Calu3 (cell line): ENCODE measurements around the gene CTNNA2. TPM values are rescaled to one million over a fixed set of nuclear protein-coding genes. Genes with fewer than 3 reads are reported as not detected.

Experiments
- BruUV-seq: library from RNA; stranded (reverse); fragments of 400-500 nt; replicated peaks from 2 replicates; lab custom pipeline; 2021; lab: Mats Ljungman, UMichigan
- CTCF ChIA-PET: fragments of 300-600 bp; sonication (Branson Sonifier 250); formaldehyde crosslinking; loops from one replicate; lab custom pipeline; 2022; ENCODE audit warnings: antibody characterized with exemption; lab: Charles Lee
- DNase-seq: peaks from one replicate; pipeline ENCODE4 v3.0.0; 2022
- H3K27ac Mint-ChIP-seq: one replicate; pipeline ENCODE4 v1.8.0; 2022; ENCODE audit warnings: mixed read lengths; ENCODE audit not compliant: unreplicated experiment
- H3K27me3 Mint-ChIP-seq: one replicate; pipeline ENCODE4 v1.8.0; 2022; ENCODE audit warnings: mixed read lengths; ENCODE audit not compliant: unreplicated experiment
- H3K36me3 Mint-ChIP-seq: one replicate; pipeline ENCODE4 v1.8.0; 2022; ENCODE audit warnings: mild to moderate bottlenecking, moderate library complexity, mixed read lengths; ENCODE audit not compliant: insufficient read depth, unreplicated experiment
- H3K4me1 Mint-ChIP-seq: one replicate; pipeline ENCODE4 v1.8.0; 2022; ENCODE audit warnings: mild to moderate bottlenecking, low read depth, mixed read lengths; ENCODE audit not compliant: unreplicated experiment
- H3K4me3 Mint-ChIP-seq: one replicate; pipeline ENCODE4 v1.8.0; 2022; ENCODE audit warnings: mild to moderate bottlenecking, low read depth, moderate library complexity, mixed read lengths; ENCODE audit not compliant: unreplicated experiment
- H3K9me3 Mint-ChIP-seq: one replicate; pipeline ENCODE4 v1.8.0; 2022; ENCODE audit warnings: low read depth, mixed read lengths; ENCODE audit not compliant: unreplicated experiment
- CTCF ChIP-seq: fragments of 200-600 bp; IDR thresholded peaks from one replicate; pipeline ENCODE4 v1.8.0; 2022; ENCODE audit warnings: antibody characterized with exemption; ENCODE audit not compliant: unreplicated experiment
- intact Hi-C: fragments of 100-400 bp; cut with micrococcal nuclease; formaldehyde crosslinking; loops from one replicate; pipeline ENCODE4 v1.10.0; 2022; ENCODE audit not compliant: unreplicated experiment
- total RNA-seq: library from RNA; stranded (reverse); gene quantifications from 2 replicates; pipeline ENCODE4 v1.2.3, GENCODE V29; 2022

Gene CTNNA2
- total RNA-seq, 1 experiment from 2014 or later: not detected

- CTCF ChIA-PET: interaction anchor here (0.6 kb wide), 1 partner anchor 9 kb away, joined by 7 read pairs; no protein-coding TSS in a partner anchor
- H3K27ac Mint-ChIP-seq: no peak overlapping the region
- no peaks in the 10 kb centered on the region for H3K27me3 Mint-ChIP-seq
Observed at GRCh38 chr2:80592106-80592505, 1079.3 kb downstream of the CTNNA2 start.

GRCh38 chr2:80610108-80610507 lies 1097.3 kb downstream of the CTNNA2 start:
- H3K9me3 Mint-ChIP-seq: peaks cover 18% of the 10 kb centered on the region
- no peaks in the 10 kb centered on the region for H3K4me1 Mint-ChIP-seq
- BruUV-seq: no TSS peak
- no peak for TF ChIP-seq CTCF
- no peak overlapping the region for H3K4me3 Mint-ChIP-seq
- intact Hi-C loops: no loop called here
- H3K27me3 Mint-ChIP-seq: no peaks in the 10 kb centered on the region
- H3K36me3 Mint-ChIP-seq: no peaks in the 10 kb centered on the region
- H3K27ac Mint-ChIP-seq: no peak overlapping the region
- CTCF ChIA-PET: no interaction called here
- no peak for DNase-seq

More at GRCh38 chr2:80592106-80592505, 1079.3 kb downstream of the CTNNA2 start:
- Mint-ChIP-seq H3K9me3 (peaks cover 8% of the 10 kb centered on the region), H3K36me3 (no peaks in the 10 kb centered on the region), H3K4me3 (no peak overlapping the region), H3K4me1 (no peaks in the 10 kb centered on the region)
- intact Hi-C loops: no loop called here
- BruUV-seq: no TSS peak
- no peak for DNase-seq
- no peak for TF ChIP-seq CTCF

- intact Hi-C loops: no loop called here
Observed at GRCh38 chr2:80621656-80622055, 1108.8 kb downstream of the CTNNA2 start.

GRCh38 chr2:80624062-80624461 lies 1111.2 kb downstream of the CTNNA2 start:
- intact Hi-C loops: no loop called here
- H3K36me3 Mint-ChIP-seq: no peaks in the 10 kb centered on the region
- no peak for DNase-seq
- no peaks in the 10 kb centered on the region for H3K27me3 Mint-ChIP-seq
- no TSS peak for BruUV-seq
- no peak overlapping the region for H3K4me3 Mint-ChIP-seq
- peaks cover 13% of the 10 kb centered on the region for H3K9me3 Mint-ChIP-seq
- no peak for TF ChIP-seq CTCF
- CTCF ChIA-PET: no interaction called here
- no peak overlapping the region for H3K27ac Mint-ChIP-seq
- H3K4me1 Mint-ChIP-seq: no peaks in the 10 kb centered on the region

More at GRCh38 chr2:80621656-80622055, 1108.8 kb downstream of the CTNNA2 start:
- no peaks in the 10 kb centered on the region for H3K27me3 Mint-ChIP-seq
- H3K9me3 Mint-ChIP-seq: peaks cover 10% of the 10 kb centered on the region
- DNase-seq: no peak
- no peak overlapping the region for H3K27ac Mint-ChIP-seq
- no TSS peak for BruUV-seq
- no peak overlapping the region for H3K4me3 Mint-ChIP-seq
- no peaks in the 10 kb centered on the region for H3K4me1 Mint-ChIP-seq
- no peaks in the 10 kb centered on the region for H3K36me3 Mint-ChIP-seq
- no peak for TF ChIP-seq CTCF
- CTCF ChIA-PET: no interaction called here
